Peyer's patch (tissue), 4 donors: ENCODE results near the gene SLC7A4. TPM values are rescaled to one million over a fixed set of nuclear protein-coding genes. Genes with fewer than 3 reads are reported as not detected.

ENCODE experiments used
- small RNA-seq, 2 donors: library from RNA; depleted of rRNA; stranded (forward); fragments of <200 nt; gene quantifications; one replicate each; pipeline ENCODE3, GENCODE V24; 2016
- total RNA-seq, 4 donors: library from RNA; depleted of rRNA; stranded (reverse); fragments of >200 nt; gene quantifications; one replicate each; pipeline ENCODE4 v1.1.0, GENCODE V29; 2016

SLC7A4 gene
- total RNA-seq, 4 donors from 2014 or later: 0.40 to 3.7 (median 2.2) TPM

Small RNA genes within 50 kb of the gene (small RNA-seq; reads per million reads assigned to genes)
- gene MIR649: 0 reads per million in 2 donors

Other genes starting within 250 kb of the SLC7A4 start
- gene PI4KA, start 173.8 kb downstream of the SLC7A4 start, total RNA-seq: 100 to 1,000 TPM in 3 of 4 donors, 10 to 100 TPM in 1; 99.7 to 184 (median 161) TPM
- gene SNAP29, start 173.6 kb downstream of the SLC7A4 start, total RNA-seq: 10 to 100 TPM; 13.2 to 21.5 (median 18.3) TPM
- 10 to 100 TPM; 39.6 to 58.8 (median 58.2) TPM for gene CRKL, start 115.2 kb downstream of the SLC7A4 start, total RNA-seq
- 10 to 100 TPM in 3 of 4 donors, 1 to 10 TPM in 1; 9.5 to 21.9 (median 11.7) TPM for gene AIFM3, start 65.3 kb downstream of the SLC7A4 start, total RNA-seq
- 100 to 1,000 TPM in 1 of 4 donors, 10 to 100 TPM in 3; 65.5 to 144 (median 88.5) TPM for gene LZTR1, start 50.3 kb downstream of the SLC7A4 start, total RNA-seq
- 10 to 100 TPM; 19.8 to 54.7 (median 29.5) TPM for gene THAP7, start 30.4 kb downstream of the SLC7A4 start, total RNA-seq
- 1 to 10 TPM in 2 of 4 donors, not detected in 2; 1.7 to 2.0 TPM for gene P2RX6, start 17.4 kb downstream of the SLC7A4 start, total RNA-seq
- not detected for gene LRRC74B, start 13.4 kb upstream of the SLC7A4 start, total RNA-seq